Astrocyte (in vitro differentiated cells and primary cell): ENCODE data around the gene CDHR1.

Source experiments
- EZH2 ChIP-seq: IDR thresholded peaks from 2 replicates; pipeline ENCODE4 v1.6.1; 2012; ENCODE audit warnings: mild to moderate bottlenecking, low read length, inconsistent platforms; ENCODE audit not compliant: insufficient read depth
- TF ChIP-seq, protein P1 (sequence below): IDR thresholded peaks from 2 replicates; pipeline ENCODE4 v1.5.1; 2011; ENCODE audit warnings: low read depth, mild to moderate bottlenecking, inconsistent platforms, low read length, moderate library complexity; ENCODE audit not compliant: insufficient read depth

DNA sequence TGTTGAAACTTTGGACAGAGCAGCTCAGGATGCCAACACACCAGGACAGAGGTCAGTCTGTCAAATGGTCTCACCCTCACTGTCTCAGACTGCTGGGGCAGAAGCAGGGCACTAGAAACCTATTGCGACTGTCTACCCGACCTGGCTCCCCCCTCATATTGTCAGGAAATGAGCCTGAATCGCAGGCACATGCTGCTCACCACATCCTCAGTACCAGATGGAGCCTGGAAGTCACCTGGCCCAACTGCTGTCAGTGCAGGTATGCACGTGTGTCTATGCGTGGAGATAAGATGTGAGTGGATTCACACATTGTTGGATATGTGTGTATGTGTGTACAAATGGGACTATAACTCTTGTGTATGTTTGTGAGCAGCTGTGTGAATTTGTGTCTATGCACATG lies 3.2 kb upstream of the CDHR1 start:
- TF ChIP-seq, protein P1, sequence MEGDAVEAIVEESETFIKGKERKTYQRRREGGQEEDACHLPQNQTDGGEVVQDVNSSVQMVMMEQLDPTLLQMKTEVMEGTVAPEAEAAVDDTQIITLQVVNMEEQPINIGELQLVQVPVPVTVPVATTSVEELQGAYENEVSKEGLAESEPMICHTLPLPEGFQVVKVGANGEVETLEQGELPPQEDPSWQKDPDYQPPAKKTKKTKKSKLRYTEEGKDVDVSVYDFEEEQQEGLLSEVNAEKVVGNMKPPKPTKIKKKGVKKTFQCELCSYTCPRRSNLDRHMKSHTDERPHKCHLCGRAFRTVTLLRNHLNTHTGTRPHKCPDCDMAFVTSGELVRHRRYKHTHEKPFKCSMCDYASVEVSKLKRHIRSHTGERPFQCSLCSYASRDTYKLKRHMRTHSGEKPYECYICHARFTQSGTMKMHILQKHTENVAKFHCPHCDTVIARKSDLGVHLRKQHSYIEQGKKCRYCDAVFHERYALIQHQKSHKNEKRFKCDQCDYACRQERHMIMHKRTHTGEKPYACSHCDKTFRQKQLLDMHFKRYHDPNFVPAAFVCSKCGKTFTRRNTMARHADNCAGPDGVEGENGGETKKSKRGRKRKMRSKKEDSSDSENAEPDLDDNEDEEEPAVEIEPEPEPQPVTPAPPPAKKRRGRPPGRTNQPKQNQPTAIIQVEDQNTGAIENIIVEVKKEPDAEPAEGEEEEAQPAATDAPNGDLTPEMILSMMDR: no peak
- TF ChIP-seq EZH2: no peak
